Vagina (tissue), 2 donors: ENCODE results near the gene RMI2.

Experiments
- POLR2A ChIP-seq, 2 donors: fragments of 450-650 bp; IDR thresholded peaks; one replicate each; pipeline ENCODE4 v1.6.1; 2017; ENCODE audit warnings: antibody characterized with exemption in 2 of 2, mild to moderate bottlenecking in 2 of 2, moderate library complexity in 2 of 2
- POLR2AphosphoS5 ChIP-seq, 2 donors: sonication (generic); formaldehyde crosslinking; IDR thresholded peaks; one replicate each; pipeline ENCODE4 v1.9.0; 2017; ENCODE audit warnings: antibody characterized with exemption in 2 of 2, mild to moderate bottlenecking in 2 of 2, low read depth in 1 of 2; ENCODE audit not compliant: insufficient read depth in 1 of 2
- TF ChIP-seq, protein P1 (sequence below), 3 experiments: fragments of 450-650 bp in 2 of 3; fragments of 200-600 bp in 1 of 3; sonication (generic) in 1 of 3; IDR thresholded peaks; one replicate each; pipeline ENCODE4 v1.5.1; 2017 to 2019; ENCODE audit warnings: antibody characterized with exemption in 3 of 3, mild to moderate bottlenecking in 2 of 3, moderate library complexity in 2 of 3

- TF ChIP-seq, protein P1, sequence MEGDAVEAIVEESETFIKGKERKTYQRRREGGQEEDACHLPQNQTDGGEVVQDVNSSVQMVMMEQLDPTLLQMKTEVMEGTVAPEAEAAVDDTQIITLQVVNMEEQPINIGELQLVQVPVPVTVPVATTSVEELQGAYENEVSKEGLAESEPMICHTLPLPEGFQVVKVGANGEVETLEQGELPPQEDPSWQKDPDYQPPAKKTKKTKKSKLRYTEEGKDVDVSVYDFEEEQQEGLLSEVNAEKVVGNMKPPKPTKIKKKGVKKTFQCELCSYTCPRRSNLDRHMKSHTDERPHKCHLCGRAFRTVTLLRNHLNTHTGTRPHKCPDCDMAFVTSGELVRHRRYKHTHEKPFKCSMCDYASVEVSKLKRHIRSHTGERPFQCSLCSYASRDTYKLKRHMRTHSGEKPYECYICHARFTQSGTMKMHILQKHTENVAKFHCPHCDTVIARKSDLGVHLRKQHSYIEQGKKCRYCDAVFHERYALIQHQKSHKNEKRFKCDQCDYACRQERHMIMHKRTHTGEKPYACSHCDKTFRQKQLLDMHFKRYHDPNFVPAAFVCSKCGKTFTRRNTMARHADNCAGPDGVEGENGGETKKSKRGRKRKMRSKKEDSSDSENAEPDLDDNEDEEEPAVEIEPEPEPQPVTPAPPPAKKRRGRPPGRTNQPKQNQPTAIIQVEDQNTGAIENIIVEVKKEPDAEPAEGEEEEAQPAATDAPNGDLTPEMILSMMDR (IDR thresholded peaks at IDR 0.05) = no peak
- TF ChIP-seq POLR2AphosphoS5 (IDR thresholded peaks at IDR 0.05; ENCODE audit: insufficient read depth in 1 of 2, low read depth in 1 of 2) (no peak), POLR2A (IDR thresholded peaks at IDR 0.05) (peak in 1 of 2 donors; percentile 5)
These were observed 3.0 kb upstream of the RMI2 start for GRCh38 chr16:11342021-11342855.
